Muscle of arm (tissue), 14 donors: ENCODE measurements around the gene ULK3. TPM values are rescaled to one million over a fixed set of nuclear protein-coding genes. Genes with fewer than 3 reads are reported as not detected.
"Not testable (repeated sequence)": the region's sequence is repeated elsewhere in the genome, so short reads cannot be mapped to it uniquely, and the experiment has no call there.

Experiments used
- DNase-seq: peaks from one replicate; pipeline ENCODE4 v3.0.0-alpha.2; 2013
- long read RNA-seq, 11 donors: transcript quantifications; one replicate each; lab custom pipeline, GENCODE V29; 2026
- polyA plus RNA-seq, 12 donors: library from polyadenylated mRNA; unstranded; fragments of 120-200 nt; gene quantifications; one replicate each; pipeline ENCODE4 v1.2.1, GENCODE V29; 2013; ENCODE audit not compliant: insufficient read length in 12 of 12

ULK3 gene, protein sequence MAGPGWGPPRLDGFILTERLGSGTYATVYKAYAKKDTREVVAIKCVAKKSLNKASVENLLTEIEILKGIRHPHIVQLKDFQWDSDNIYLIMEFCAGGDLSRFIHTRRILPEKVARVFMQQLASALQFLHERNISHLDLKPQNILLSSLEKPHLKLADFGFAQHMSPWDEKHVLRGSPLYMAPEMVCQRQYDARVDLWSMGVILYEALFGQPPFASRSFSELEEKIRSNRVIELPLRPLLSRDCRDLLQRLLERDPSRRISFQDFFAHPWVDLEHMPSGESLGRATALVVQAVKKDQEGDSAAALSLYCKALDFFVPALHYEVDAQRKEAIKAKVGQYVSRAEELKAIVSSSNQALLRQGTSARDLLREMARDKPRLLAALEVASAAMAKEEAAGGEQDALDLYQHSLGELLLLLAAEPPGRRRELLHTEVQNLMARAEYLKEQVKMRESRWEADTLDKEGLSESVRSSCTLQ
- polyA plus RNA-seq, result 10 to 100 TPM in 11 of 12 donors, not detected in 1; 23.8 to 44.3 (median 31.4) TPM
- long read RNA-seq, donor 1, partial matches to known transcripts, result 0 of 4 reads
- long read RNA-seq, donor 1, other reads (novel, unspliced or antisense), result 0 of 4 reads
- long read RNA-seq, donor 2, partial matches to known transcripts, result 0 of 6 reads
- long read RNA-seq, donor 2, other reads (novel, unspliced or antisense), result 0 of 6 reads
- long read RNA-seq, donor 3, partial matches to known transcripts, result 0 of 2 reads
- long read RNA-seq, donor 3, other reads (novel, unspliced or antisense), result 0 of 2 reads
- long read RNA-seq, donor 4, partial matches to known transcripts, result 0 of 1 reads
- long read RNA-seq, donor 4, other reads (novel, unspliced or antisense), result 0 of 1 reads
- long read RNA-seq, donor 5, partial matches to known transcripts, result 0 of 2 reads
- long read RNA-seq, donor 5, other reads (novel, unspliced or antisense), result 0 of 2 reads
- long read RNA-seq, donor 6, partial matches to known transcripts, result 0 of 5 reads
- long read RNA-seq, donor 6, other reads (novel, unspliced or antisense), result 0 of 5 reads
- long read RNA-seq, donor 7, partial matches to known transcripts, result 0 of 3 reads
- long read RNA-seq, donor 7, other reads (novel, unspliced or antisense), result 0 of 3 reads
- long read RNA-seq, donor 8, transcript ULK3-201 (16 exons, 2,623 nt), result major isoform, 5 of 16 reads
- long read RNA-seq, donor 8, partial matches to known transcripts, result 8 of 16 reads
- long read RNA-seq, donor 8, other reads (novel, unspliced or antisense), result 0 of 16 reads
- long read RNA-seq, donor 9, partial matches to known transcripts, result 0 of 7 reads
- long read RNA-seq, donor 9, other reads (novel, unspliced or antisense), result 0 of 7 reads
- long read RNA-seq, donor 10, partial matches to known transcripts, result 0 of 6 reads
- long read RNA-seq, donor 10, other reads (novel, unspliced or antisense), result 0 of 6 reads
- long read RNA-seq, donor 11, partial matches to known transcripts, result 0 of 5 reads
- long read RNA-seq, donor 11, other reads (novel, unspliced or antisense), result 0 of 5 reads

DNA sequence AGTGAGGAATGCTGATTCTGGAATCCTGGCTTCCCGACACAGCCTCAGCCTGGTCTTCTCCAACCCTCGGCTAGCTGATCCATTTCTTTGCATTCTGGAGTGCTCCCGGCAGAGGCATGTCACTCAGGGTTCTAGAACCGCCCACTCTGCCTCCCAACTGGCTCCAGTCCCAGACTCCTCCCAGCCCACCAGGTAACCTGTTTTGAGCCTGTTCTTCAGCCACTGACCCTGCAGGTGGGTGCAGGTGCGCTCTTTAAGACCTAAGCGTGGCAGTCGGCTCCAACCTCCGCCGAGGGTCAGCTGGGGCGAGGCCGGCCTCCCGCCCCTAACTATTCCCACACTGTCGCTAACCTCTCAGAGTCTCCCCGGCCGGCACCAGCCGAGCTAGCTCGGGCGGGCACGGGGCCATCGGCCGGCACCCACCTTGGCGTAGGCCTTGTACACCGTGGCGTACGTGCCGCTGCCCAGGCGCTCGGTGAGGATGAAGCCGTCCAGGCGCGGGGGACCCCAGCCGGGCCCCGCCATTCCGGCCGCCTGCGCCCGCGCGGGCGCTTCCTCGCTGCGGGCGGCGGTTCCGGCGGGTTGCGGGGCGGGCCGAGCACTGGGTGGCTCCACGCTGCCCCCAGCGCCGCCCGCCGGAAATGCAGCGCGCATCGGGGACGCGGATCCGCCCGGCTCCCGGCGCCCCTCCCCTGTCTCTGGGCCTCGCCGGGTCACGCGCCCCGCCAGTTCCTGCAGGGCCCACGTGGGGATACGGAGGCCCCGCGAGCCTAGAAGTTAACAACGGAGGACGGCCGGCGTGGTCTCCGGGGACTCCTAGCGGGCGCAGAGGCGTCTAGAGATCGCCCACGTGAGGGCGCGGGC is at the start of gene ULK3:
TSS of gene ULK3 (minus strand) at position 576 of the 864 bp plus-strand sequence. CDS start at position 525, 51 bp downstream.
- DNase-seq, result peak; percentile 87

DNA sequence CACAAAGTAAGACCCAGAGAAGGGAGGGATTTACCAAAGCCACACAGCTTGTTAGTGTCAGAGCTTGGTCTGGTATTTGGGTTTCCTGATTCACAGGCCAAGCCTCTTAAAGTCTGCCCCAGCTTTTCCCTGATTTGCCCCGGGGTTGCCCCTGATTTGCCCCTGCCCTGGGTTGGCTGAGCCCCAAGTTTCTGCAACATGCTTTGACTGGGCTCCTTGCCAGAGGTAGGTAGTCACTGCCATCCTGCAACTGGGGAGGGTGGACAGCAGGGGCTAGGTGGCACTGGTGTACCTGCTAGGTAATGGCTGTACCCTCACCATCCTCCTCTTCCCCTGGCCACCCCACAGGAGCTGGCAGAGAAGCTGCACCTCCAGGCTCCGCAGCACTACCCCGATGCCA is 49.4 kb upstream of the ULK3 start:
- DNase-seq, result no peak

DNA sequence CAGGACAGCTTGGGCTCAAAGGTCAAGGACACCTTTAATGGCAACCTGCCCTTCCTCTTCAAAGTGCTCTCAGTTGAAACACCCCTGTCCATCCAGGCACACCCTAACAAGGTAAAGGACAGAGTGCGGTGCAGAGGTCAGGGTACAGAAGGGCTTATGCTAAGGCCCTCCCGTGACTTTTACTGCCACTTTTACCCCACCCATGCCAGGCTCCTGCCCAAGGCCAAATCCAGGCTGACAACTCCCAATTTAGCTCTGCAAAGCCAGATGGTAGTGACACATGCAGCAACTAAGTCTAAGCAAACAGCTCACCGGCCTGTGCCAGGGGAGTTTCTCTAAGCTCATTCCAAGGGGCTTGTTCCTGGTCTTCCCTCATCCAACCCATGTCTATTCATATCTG is 48.5 kb upstream of the ULK3 start:
- no peak for DNase-seq

DNA sequence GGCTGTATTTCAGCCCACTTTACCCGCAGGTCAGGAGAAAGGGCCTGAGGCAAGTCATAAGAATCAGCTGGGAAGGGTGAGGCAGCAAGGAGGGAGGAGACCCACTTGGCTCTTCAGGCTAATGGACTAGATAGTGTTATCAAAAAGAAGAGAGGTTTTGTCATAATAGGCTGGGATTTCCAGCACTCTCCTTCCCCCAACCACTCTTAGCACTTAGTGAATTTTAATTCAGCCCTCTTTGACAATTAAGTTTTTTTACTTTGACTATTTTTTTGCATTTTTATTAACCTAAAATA is 47.7 kb upstream of the ULK3 start:
- no peak for DNase-seq

DNA sequence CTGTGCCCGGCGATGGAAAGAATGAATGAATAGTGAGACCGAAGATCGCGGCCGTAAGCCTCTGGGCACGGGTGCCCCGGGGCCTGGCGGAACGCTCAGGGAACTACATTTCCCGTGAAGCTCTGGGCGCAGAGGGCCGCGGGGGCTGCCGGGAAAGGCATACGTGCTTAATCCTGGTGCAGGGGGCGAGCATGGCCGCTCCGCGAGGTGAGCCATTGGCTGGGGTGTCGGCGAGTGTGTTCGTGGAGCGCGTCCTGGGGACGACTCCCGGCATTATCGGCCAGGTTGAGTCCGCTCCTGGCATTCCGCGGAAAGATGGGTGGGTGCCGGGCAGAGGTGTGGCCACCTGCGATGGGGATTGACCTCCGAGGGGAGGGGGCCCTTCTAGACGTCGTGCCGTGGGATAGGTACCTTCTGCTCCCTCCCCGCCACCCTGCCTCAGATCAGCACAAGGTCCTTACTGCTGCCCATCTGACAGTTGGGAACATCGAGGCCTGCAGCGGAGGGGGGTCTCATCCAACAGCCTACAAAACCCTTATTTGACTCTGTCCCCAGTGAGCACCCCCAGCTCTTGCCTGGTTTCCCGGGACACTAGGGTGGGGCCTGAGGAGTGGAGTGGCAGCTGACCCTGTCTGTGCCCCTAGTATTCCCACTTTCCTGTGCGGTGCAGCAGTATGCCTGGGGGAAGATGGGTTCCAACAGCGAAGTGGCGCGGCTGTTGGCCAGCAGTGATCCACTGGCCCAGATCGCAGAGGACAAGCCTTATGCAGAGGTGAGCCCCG is 47.1 kb upstream of the ULK3 start, which contains the start of gene MPI:
TSS of gene MPI (plus strand) at position 160 of the 782 bp plus-strand sequence. CDS start at position 192, 32 bp downstream.
- DNase-seq, result peak; percentile 89

DNA sequence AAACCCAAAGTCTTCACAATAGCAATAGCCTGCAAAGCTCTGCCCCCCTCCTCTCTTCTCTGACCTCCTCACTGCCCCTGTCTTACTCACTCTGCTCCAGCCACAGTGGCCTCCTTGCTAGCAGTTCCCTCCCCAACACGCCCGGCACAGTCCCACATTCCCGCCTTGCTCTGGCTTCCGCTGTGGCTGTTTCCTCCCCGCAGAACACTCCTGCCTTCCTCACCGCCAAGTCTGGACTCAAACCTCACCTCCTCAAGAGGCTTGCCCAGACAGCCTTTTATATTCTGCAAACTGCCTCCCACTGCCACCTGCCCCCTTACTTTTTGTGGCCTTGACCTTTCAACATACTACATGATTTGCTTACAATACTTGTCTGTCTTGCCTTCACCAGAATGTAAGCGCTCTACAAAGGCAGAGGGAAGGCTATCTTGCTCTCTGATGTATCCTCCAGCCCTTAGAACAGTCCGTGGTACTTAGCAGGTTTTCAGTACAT is 46.5 kb upstream of the ULK3 start:
- DNase-seq, result peak; percentile 58

DNA sequence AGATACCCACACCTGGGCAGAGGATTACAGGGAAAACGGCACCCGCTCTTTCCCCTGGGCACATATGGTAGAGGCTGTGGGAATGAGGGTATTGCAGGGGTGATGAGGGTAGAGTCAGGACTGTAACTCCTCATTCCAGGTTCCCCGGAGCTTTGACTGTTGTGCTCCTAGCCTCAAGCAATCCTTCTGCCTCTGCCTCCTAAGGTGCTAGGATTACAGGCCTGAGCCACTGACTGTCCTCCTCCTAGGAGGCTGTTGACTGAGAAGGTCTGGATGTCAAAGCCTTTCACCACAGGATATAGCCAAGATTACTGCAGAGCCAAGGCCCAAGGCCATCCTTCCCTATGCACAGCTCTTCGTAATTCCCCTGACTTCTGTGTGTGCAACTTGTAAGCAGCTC is 45.8 kb upstream of the ULK3 start:
- DNase-seq, result no peak

DNA sequence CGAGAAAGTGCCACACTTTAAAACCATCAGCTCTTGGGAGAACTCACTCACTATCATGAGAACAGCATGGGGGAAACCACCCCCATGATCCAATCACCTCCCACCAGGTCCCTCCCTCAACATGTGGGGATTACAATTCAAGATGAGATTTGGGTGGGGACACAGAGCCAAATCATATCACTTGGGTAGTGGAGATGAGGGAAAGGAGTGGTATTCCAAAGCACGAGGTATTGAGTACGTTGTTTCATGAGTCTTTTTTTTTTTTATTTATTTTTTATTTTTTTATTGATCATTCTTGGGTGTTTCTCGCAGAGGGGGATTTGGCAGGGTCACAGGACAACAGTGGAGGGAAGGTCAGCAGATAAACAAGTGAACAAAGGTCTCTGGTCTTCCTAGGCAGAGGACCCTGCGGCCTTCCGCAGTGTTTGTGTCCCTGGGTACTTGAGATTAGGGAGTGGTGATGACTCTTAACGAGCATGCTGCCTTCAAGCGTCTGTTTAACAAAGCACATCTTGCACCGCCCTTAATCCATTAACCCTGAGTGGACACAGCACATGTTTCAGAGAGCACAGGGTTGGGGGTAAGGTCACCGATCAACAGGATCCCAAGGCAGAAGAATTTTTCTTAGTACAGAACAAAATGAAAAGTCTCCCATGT is 44.7 kb upstream of the ULK3 start:
- not testable (repeated sequence) for DNase-seq

DNA sequence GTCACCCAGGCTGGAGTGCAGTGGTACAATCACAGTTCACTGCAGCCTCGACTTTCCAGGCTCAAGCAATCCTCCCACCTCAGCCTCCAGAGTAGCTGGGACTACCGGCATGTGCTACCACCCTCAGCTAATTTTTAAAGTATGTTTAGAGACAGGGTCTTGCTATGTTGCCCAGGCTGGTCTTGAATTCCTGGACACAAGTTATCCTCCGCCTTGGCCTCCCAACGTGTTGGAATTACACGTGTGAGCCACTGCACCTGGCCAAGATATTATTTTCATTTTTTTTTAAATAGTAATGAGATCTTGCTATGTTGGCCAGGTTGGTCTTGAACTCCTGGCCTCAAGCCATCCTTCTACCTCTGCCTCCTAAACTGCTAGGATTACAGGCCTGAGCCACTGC is 42.5 kb upstream of the ULK3 start:
- DNase-seq, result no peak

DNA sequence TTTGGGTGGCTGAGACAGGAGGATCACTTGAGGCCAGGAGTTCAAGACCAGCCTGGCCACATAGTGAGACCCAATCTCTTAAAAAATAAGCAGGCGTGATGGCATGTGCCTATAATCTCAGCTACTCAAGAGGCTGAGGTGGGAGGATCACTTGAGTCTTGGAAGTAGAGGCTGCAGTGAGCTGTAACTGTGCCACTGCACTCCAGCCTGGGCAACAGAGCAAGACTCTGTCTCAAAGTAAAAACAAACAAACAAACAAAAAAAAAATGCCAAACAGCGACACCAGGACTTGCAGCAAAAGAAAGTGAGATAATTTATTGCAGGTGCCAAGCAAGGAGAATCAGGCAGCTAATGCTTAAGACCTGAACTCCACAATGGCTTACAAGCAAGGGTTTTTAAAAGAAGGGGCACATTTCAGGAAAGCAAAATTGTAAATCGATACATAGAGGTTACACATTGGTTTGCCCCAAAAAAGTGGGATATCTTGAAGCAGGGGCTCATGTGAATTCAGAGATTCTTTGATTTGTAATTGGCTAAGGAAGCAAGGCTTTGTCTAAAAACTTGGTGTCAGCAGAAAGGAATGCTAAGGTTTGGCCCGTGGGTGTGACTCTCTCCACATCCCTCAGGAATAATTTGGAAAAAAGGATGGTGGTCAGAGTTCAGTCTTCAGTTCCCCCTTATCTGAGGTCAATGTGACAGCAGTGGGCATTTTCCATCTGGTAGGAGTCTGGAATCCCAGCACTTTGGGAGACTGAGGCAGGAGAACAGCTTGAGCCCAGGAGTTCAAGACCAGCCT is 41.7 kb upstream of the ULK3 start:
- DNase-seq, result no peak

DNA sequence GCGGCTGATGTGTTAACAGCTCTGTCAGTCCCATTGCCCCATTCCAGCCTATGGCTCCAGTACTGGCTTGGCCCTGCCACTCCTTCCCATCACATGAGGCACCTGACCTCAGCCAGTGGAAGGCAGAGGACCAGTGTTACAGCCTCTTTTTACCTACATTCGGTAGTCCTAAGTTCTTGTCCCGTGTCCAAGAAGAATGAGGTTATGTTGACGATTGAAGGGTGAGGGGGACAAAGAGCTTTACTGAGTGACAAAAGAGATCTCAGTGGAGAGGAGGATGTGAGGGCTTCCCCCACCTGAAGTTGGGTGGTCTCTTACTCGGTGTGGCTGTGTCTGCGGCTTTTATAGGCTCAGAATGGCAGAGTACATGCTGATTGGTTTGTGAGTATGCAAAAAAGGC is 39.6 kb upstream of the ULK3 start:
- DNase-seq, result no peak

DNA sequence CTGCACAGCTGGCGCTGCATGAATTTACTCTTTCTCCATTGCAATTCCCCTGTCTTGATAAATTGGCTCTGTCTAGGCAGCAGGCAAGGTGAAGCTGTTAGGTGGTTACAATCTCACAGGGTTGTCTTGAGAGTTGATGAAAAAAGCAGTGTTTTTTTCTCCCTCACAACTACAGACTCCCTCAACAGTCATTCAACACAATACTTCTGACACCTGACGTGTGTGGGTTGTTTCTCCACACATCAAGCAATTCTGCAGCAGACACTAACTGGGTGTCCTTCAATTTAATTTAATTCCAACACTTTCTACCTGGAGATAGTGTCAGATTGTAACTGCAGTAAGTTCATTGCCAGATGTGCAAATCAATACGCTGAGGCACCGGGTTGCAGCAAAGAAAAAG is 35.3 kb upstream of the ULK3 start:
- no peak for DNase-seq

DNA sequence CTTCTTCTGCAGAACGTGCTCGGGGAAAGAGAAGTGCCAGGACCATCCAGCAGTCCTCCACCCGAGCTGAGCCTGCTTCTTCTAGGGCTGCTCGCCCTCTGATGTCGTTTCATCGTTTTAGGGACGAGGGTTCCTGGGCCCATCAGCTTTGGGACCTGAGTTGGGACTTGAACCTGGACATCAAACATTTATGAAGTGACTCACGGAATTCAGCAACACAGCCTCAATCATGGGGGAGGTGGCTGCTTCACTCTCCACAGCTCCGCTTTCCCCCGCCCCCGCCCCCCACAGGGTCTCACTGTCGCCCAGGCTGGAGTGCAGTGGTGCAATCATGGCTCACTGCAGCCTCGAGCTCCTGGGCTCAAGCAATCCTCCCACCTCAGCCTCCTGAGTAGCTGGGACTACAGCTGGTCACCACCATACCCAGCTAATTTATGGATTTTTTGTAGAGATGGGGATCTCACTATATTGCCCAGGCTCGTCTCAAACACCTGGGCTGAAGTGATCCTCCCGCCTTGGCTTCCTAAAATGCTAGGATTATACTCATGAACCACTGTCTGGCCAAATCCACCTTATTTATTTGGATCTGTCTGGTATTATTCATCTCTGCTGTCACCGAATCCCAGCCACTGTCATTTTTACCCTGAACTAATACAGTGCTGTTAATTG is 30.9 kb upstream of the ULK3 start:
- no peak for DNase-seq

DNA sequence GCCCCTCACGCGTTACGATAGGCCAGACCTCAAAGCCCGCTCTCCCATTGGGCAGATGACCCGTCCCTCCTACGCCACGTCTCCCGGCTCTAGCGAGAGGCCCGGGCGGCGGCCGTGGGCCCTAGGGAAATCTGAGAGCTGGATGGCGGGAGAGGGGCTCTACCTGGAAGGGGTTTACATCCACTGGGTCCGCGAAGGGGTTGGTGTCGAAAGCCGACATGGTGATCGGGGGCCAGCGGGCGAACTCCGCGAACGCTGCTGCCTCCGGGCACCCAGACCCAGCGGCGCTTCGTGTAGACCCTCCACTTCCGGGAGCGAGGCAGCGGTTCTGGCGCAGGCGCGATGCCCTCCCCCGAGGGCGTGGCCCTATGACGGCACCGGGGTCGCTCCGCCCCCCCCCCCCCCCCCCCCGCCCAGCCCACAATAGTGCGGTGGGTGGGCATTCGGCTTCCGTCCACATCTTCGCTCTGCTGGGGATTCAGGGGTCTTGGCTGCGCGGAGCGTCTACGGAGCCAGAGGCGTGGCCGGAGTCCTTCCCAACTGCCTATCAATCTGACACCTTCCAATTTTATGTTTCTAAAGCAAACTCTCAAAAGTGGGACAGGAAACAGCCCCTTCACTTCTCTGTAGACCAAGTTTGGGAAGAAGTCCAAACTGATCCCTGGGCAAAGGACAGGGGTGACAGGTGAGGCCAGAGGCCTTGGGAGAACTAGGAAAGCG is 30.2 kb upstream of the ULK3 start, which contains the start of gene SCAMP2:
TSS of gene SCAMP2 (minus strand) at position 330 of the 720 bp plus-strand sequence. CDS start at position 220, 110 bp downstream.
- peak; percentile 96 for DNase-seq

DNA sequence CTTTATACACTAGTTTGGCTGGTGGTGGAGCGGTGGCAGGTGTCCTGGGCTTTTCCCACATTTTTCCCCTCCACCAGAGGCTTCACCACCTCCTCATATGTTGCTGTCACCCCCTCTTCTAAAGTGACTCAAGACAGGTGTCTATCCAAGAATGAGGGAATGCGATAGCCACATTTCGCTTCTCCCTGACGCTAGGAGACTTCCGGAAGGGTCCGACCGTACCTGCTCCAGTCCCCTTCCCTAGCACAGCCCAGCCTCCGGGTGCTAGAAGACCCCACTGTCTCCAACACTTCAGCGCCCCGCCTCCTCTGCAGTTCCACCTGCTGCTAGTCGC is 29.7 kb upstream of the ULK3 start:
- no peak for DNase-seq

DNA sequence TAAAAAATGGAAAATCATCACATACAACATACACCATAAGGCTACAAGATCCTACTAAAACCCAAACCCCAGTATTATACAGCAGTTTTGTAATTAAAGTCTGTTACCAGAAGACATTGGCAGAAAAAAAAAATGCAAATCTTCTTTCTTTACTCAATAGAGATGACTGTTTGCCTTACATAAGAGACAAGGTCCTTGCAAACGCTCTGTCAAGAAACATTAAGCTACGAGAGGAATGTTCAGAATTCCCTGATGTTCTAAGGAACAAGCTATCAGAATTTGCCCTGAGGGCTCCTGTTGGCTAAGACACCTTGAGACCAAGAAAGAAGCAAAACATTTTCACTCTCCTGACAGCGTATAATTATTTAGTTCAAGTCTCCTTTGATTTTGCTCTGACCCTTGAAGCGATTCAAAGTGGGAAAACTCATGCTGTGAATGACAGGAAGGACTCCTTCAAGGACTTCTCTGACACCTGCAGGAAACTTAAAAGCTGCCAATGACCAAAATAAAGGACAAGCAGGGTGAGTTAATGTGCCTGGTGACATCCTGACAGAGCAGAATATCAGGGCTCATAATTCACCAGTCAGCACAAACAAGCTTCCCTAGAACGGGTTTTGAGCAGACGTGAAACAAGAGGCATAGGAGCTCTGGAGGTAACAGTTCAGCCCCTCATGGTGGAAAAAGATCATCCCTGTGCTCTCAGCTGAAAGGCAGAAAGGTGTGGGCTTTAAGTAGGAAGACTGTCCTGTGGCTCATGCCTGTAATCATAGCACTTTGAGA is 27.7 kb upstream of the ULK3 start:
- DNase-seq, result no peak
